Liver (tissue), 9 donors: ENCODE data around the gene BRSK2. TPM values are rescaled to one million over a fixed set of nuclear protein-coding genes. Genes with fewer than 3 reads are reported as not detected.
"Not testable (repeated sequence)": the region's sequence is repeated elsewhere in the genome, so short reads cannot be mapped to it uniquely, and the experiment has no call there.

Source experiments
- DNase-seq: peaks from one replicate; pipeline ENCODE4 v3.0.0-alpha.2; 2017; ENCODE audit warnings: low spot score
- H3K27ac ChIP-seq, 2 donors: one replicate each; pipeline ENCODE4 v1.7.0; 2013; ENCODE audit warnings: inconsistent platforms in 2 of 2, low read length in 2 of 2, control low read depth in 1 of 2, low read depth in 1 of 2, mild to moderate bottlenecking in 1 of 2
- H3K27me3 ChIP-seq, 4 donors: one replicate each; pipeline versions ENCODE4 v1.6.1 to v1.7.0; 2013; ENCODE audit warnings: low read length in 3 of 4, inconsistent platforms in 1 of 4, mild to moderate bottlenecking in 1 of 4, moderate library complexity in 1 of 4; ENCODE audit not compliant: control insufficient read depth in 4 of 4, insufficient read depth in 4 of 4
- H3K36me3 ChIP-seq, 4 donors: one replicate each; pipeline versions ENCODE4 v1.6.1 to v1.7.0; 2013; ENCODE audit warnings: low read length in 3 of 4, mild to moderate bottlenecking in 3 of 4, low read depth in 1 of 4, moderate library complexity in 1 of 4; ENCODE audit not compliant: control insufficient read depth in 4 of 4, insufficient read depth in 3 of 4
- H3K4me1 ChIP-seq, 4 donors: one replicate each; pipeline versions ENCODE4 v1.6.1 to v1.7.0; 2013; ENCODE audit warnings: low read length in 3 of 4, mild to moderate bottlenecking in 3 of 4, moderate library complexity in 1 of 4; ENCODE audit not compliant: control insufficient read depth in 4 of 4, insufficient read depth in 4 of 4
- H3K4me3 ChIP-seq, 3 donors: one replicate each; pipeline versions ENCODE4 v1.6.1 to v1.7.0; 2013; ENCODE audit warnings: low read length in 3 of 3, control low read depth in 1 of 3, low read depth in 1 of 3, mild to moderate bottlenecking in 1 of 3
- H3K9ac ChIP-seq, 2 donors: one replicate each; pipeline ENCODE4 v1.7.0; 2013; ENCODE audit warnings: low read length in 2 of 2, mild to moderate bottlenecking in 2 of 2, moderate library complexity in 2 of 2, control low read depth in 1 of 2, low read depth in 1 of 2
- H3K9me3 ChIP-seq, 4 donors: one replicate each; pipeline versions ENCODE4 v1.6.1 to v1.7.0; 2013; ENCODE audit warnings: low read length in 3 of 4; ENCODE audit not compliant: control insufficient read depth in 4 of 4
- EGR1 ChIP-seq, 2 donors: IDR thresholded peaks; 2 replicates each; pipeline ENCODE4 v1.6.1; 2016 to 2018; ENCODE audit warnings: antibody characterized with exemption in 2 of 2, low read depth in 2 of 2
- FOXA1 ChIP-seq: IDR thresholded peaks from 2 replicates; pipeline ENCODE4 v1.6.1; 2016; ENCODE audit warnings: antibody characterized with exemption
- FOXA2 ChIP-seq: IDR thresholded peaks from 2 replicates; pipeline ENCODE4 v1.6.1; 2016; ENCODE audit warnings: antibody characterized with exemption
- GABPA ChIP-seq, 2 donors: IDR thresholded peaks in 1 of 2; conservative IDR thresholded peaks in 1 of 2; 2 replicates each; pipeline ENCODE4 v1.6.1; 2016; ENCODE audit warnings: antibody characterized with exemption in 2 of 2, mild to moderate bottlenecking in 1 of 2, moderate library complexity in 1 of 2
- HNF4G ChIP-seq: IDR thresholded peaks from 2 replicates; pipeline ENCODE4 v1.6.1; 2016; ENCODE audit warnings: antibody characterized with exemption
- NR2F2 ChIP-seq: IDR thresholded peaks from 2 replicates; pipeline ENCODE4 v1.6.1; 2016; ENCODE audit warnings: antibody characterized with exemption
- RXRA ChIP-seq, 2 donors: IDR thresholded peaks; 2 replicates each; pipeline ENCODE4 v1.6.1; 2017 to 2018; ENCODE audit warnings: antibody characterized with exemption in 2 of 2, mild to moderate bottlenecking in 1 of 2
- SP1 ChIP-seq: IDR thresholded peaks from 2 replicates; pipeline ENCODE4 v1.6.1; 2018; ENCODE audit warnings: antibody characterized with exemption, mild to moderate bottlenecking
- TAF1 ChIP-seq: conservative IDR thresholded peaks from 2 replicates; pipeline ENCODE4 v1.6.1; 2016; ENCODE audit warnings: antibody characterized with exemption, mild to moderate bottlenecking
- ZBTB33 ChIP-seq: IDR thresholded peaks from 2 replicates; pipeline ENCODE4 v1.6.1; 2016; ENCODE audit warnings: antibody characterized with exemption
- WGBS: extraction: QIAGEN DNeasy Blood & Tissue Kit; methylation state at CpG from one replicate; pipeline ENCODE4 v1.1.7; 2013; 5-methylcytosine and 5-hydroxymethylcytosine counted together
- polyA plus RNA-seq, 2 donors: library from polyadenylated mRNA; stranded (reverse) in 1 of 2; unstranded in 1 of 2; fragments of 200-250 nt in 1 of 2; fragments of >200 nt in 1 of 2; fragmentation: Nextera tagmentation in 1 of 2; extraction: Ambion mirVana in 1 of 2; gene quantifications; one replicate each; pipeline versions ENCODE4 v1.2.1 to v1.2.3, GENCODE V29; 2013 to 2015
- total RNA-seq, 2 donors: library from RNA; depleted of rRNA; stranded (reverse); fragments of >200 nt; gene quantifications; one replicate each; pipeline ENCODE4 v1.2.3, GENCODE V29; 2014
- TF ChIP-seq, protein P1 (sequence below): fragments of 150-350 bp; IDR thresholded peaks from 2 replicates; pipeline ENCODE4 v1.5.1; 2017; ENCODE audit warnings: improper control_type of control experiment, low read depth, low read length; ENCODE audit not compliant: missing input control
- TF ChIP-seq, protein P2 (sequence below): IDR thresholded peaks from 2 replicates; pipeline ENCODE4 v1.6.1; 2016; ENCODE audit warnings: antibody characterized with exemption
- TF ChIP-seq, protein P3 (sequence below): IDR thresholded peaks from 2 replicates; pipeline ENCODE4 v1.6.1; 2016; ENCODE audit warnings: antibody characterized with exemption
- donor health status: healthy.
- donor health status: healthy.
- donor health status: healthy.
- donor health status: healthy.
- donor health status: healthy.

The BRSK2 gene
- total and polyA plus RNA-seq, 4 donors: 0.05 to 0.17 TPM; not detected in 2

GRCh38 chr11:1435479-1435819, 45.7 kb downstream of the BRSK2 start:
- H3K9me3 ChIP-seq, H3K9ac ChIP-seq, DNase-seq, H3K27ac ChIP-seq, H3K4me1 ChIP-seq, H3K36me3 ChIP-seq, H3K4me3 ChIP-seq: not testable (repeated sequence)
- H3K27me3 ChIP-seq: peaks cover 0 to 12% (median 2%) of the 10 kb centered on the region in 4 donors
- 81% methylated on average over 14 of the region's 20 CpGs for WGBS

- DNase-seq: no peak
- peaks cover 0 to 12% (median 2%) of the 10 kb centered on the region in 4 donors for H3K27me3 ChIP-seq
- no peaks in the 10 kb centered on the region for H3K4me1 ChIP-seq
- no peak overlapping the region for H3K27ac ChIP-seq
- 14% methylated on average over 29 of the region's 29 CpGs for WGBS
- no peak overlapping the region for H3K9ac ChIP-seq
- TF ChIP-seq, protein P1, sequence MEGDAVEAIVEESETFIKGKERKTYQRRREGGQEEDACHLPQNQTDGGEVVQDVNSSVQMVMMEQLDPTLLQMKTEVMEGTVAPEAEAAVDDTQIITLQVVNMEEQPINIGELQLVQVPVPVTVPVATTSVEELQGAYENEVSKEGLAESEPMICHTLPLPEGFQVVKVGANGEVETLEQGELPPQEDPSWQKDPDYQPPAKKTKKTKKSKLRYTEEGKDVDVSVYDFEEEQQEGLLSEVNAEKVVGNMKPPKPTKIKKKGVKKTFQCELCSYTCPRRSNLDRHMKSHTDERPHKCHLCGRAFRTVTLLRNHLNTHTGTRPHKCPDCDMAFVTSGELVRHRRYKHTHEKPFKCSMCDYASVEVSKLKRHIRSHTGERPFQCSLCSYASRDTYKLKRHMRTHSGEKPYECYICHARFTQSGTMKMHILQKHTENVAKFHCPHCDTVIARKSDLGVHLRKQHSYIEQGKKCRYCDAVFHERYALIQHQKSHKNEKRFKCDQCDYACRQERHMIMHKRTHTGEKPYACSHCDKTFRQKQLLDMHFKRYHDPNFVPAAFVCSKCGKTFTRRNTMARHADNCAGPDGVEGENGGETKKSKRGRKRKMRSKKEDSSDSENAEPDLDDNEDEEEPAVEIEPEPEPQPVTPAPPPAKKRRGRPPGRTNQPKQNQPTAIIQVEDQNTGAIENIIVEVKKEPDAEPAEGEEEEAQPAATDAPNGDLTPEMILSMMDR: no peak
- TF ChIP-seq EGR1 (IDR thresholded peaks at IDR 0.05; ENCODE audit: low read depth in 2 of 2) (no peak), HNF4G (no peak), GABPA (IDR thresholded peaks at IDR 0.05 in 1 of 2, conservative IDR thresholded peaks at IDR 0.05 in 1 of 2) (no peak), RXRA (IDR thresholded peaks at IDR 0.05) (no peak), SP1 (no peak), FOXA1 (no peak), ZBTB33 (no peak), TAF1 (no peak), FOXA2 (no peak), NR2F2 (no peak)
- TF ChIP-seq, protein P2, sequence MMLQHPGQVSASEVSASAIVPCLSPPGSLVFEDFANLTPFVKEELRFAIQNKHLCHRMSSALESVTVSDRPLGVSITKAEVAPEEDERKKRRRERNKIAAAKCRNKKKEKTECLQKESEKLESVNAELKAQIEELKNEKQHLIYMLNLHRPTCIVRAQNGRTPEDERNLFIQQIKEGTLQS: no peak
- TF ChIP-seq, protein P3, sequence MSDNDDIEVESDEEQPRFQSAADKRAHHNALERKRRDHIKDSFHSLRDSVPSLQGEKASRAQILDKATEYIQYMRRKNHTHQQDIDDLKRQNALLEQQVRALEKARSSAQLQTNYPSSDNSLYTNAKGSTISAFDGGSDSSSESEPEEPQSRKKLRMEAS: no peak
- no peak overlapping the region for H3K4me3 ChIP-seq
- no peaks in the 10 kb centered on the region for H3K36me3 ChIP-seq
- no peaks in the 10 kb centered on the region for H3K9me3 ChIP-seq
Observed at GRCh38 chr11:1435820-1436467, 46.2 kb downstream of the BRSK2 start.

DNA sequence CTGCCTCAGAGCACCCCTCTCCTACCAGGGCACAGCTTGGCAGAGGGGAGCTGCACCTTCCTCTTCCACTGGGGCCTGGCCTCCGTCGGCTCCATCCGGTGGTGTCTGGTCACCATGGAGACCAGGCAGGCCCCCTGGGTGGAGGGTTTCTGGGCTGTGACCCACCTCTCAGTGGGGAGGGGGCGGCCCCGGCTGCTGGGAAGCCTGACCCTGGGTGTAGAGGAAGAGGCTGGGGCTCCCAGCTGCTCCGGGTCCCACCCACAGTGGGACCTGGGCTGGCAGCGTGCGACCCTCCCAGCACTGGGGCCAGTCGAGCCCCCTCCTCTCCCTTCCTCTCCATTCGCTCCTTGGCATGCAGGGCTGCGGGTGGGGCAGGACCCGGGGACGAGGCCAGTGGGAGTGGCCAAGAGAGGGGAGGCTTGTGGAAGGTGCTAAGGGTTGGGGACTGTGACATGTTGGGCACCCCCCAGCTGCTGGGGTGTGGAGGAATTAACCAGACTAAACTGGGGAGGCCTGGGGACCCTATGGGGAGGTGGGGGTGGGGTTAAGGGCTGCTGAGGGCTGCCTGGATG, 46.8 kb downstream of the BRSK2 start:
- H3K27ac ChIP-seq: no peak overlapping the region
- no peak overlapping the region for H3K9ac ChIP-seq
- H3K4me1 ChIP-seq: no peaks in the 10 kb centered on the region
- H3K9me3 ChIP-seq: no peaks in the 10 kb centered on the region
- DNase-seq: no peak
- peaks cover 0 to 12% (median 2%) of the 10 kb centered on the region in 4 donors for H3K27me3 ChIP-seq
- H3K36me3 ChIP-seq: no peaks in the 10 kb centered on the region
- 15% methylated on average over 13 of the region's 13 CpGs for WGBS
- no peak for TF ChIP-seq HNF4G
- no peak overlapping the region for H3K4me3 ChIP-seq
